K562 (cell line): ENCODE results near the gene SFT2D2. TPM values are rescaled to one million over a fixed set of nuclear protein-coding genes. Genes with fewer than 3 reads are reported as not detected.

ENCODE experiments used
- CUX1 ChIP-seq: fragments of 200-800 bp; sonication (Bioruptor generic); IDR thresholded peaks from 2 replicates; pipeline ENCODE4 v1.6.1; 2016; ENCODE audit warnings: missing genetic modification characterization, missing compliant biosample characterization
- ETV5 ChIP-seq: sonication (generic); formaldehyde crosslinking; IDR thresholded peaks from 2 replicates; pipeline ENCODE4 v1.4.0; 2020; ENCODE audit warnings: low read depth, mild to moderate bottlenecking, missing genetic modification reagents
- EZH2 ChIP-seq: IDR thresholded peaks from 2 replicates; pipeline ENCODE4 v1.6.1; 2012; ENCODE audit warnings: low read depth, mild to moderate bottlenecking, inconsistent platforms, low read length, borderline replicate concordance
- HDAC8 ChIP-seq: fragments of 450-650 bp; IDR thresholded peaks from 2 replicates; pipeline ENCODE4 v1.6.1; 2016; ENCODE audit warnings: mild to moderate bottlenecking, missing genetic modification characterization, moderate library complexity, missing compliant biosample characterization
- HMG20A ChIP-seq: fragments of 450-650 bp; formaldehyde crosslinking; conservative IDR thresholded peaks from 2 replicates; pipeline ENCODE4 v1.4.0; 2020; ENCODE audit warnings: mild to moderate bottlenecking, mixed read lengths
- KDM1A ChIP-seq, 2 experiments: fragments of 450-650 bp; IDR thresholded peaks; 2 replicates each; pipeline ENCODE4 v1.6.1; 2016; ENCODE audit warnings: mild to moderate bottlenecking in 2 of 2
- MAX ChIP-seq: sonication (generic); formaldehyde crosslinking; IDR thresholded peaks from 2 replicates; pipeline ENCODE4 v1.9.0; 2022; ENCODE audit warnings: mild to moderate bottlenecking, missing genetic modification reagents
- MBD2 ChIP-seq: sonication (generic); IDR thresholded peaks from 2 replicates; pipeline ENCODE4 v1.6.1; 2016; ENCODE audit warnings: low read depth, borderline replicate concordance
- MCM3 ChIP-seq: fragments of 450-650 bp; IDR thresholded peaks from 2 replicates; pipeline ENCODE4 v1.6.1; 2016
- NR1H2 ChIP-seq: sonication (generic); formaldehyde crosslinking; IDR thresholded peaks from 2 replicates; pipeline ENCODE4 v1.4.0; 2020; ENCODE audit warnings: mild to moderate bottlenecking, missing genetic modification reagents
- RBM14 ChIP-seq: fragments of 200-400 bp; formaldehyde crosslinking; IDR thresholded peaks from 2 replicates; pipeline ENCODE4 v1.6.1; 2018; ENCODE audit warnings: low read depth, mild to moderate bottlenecking, low read length, moderate library complexity, borderline replicate concordance; ENCODE audit not compliant: insufficient read depth
- RBM17 ChIP-seq: fragments of 200-400 bp; formaldehyde crosslinking; IDR thresholded peaks from 2 replicates; pipeline ENCODE4 v1.6.1; 2017; ENCODE audit warnings: low read depth, mild to moderate bottlenecking, low read length, borderline replicate concordance
- RBM25 ChIP-seq: fragments of 200-400 bp; formaldehyde crosslinking; IDR thresholded peaks from 2 replicates; pipeline ENCODE4 v1.6.1; 2018; ENCODE audit warnings: low read length, low read depth, moderate library complexity; ENCODE audit not compliant: severe bottlenecking
- SMC3 ChIP-seq: conservative IDR thresholded peaks from 2 replicates; pipeline ENCODE4 v1.6.1; 2011; ENCODE audit warnings: low read depth, low read length, improper control_type of control experiment; ENCODE audit not compliant: insufficient read depth
- SP1 ChIP-seq: sonication (generic); formaldehyde crosslinking; IDR thresholded peaks from 2 replicates; pipeline ENCODE4 v1.8.1; 2022; ENCODE audit warnings: mild to moderate bottlenecking, missing genetic modification reagents
- TAF7 ChIP-seq: fragments of 450-650 bp; IDR thresholded peaks from 2 replicates; pipeline ENCODE4 v1.6.1; 2016; ENCODE audit warnings: missing genetic modification characterization, missing compliant biosample characterization
- TOE1 ChIP-seq, 2 experiments: fragments of 450-650 bp in 1 of 2; sonication (generic) in 1 of 2; formaldehyde crosslinking in 1 of 2; IDR thresholded peaks; 2 replicates each; pipeline versions ENCODE4 v1.7.1 to v1.8.0; 2016 to 2022; ENCODE audit warnings: borderline replicate concordance in 2 of 2, mild to moderate bottlenecking in 2 of 2, antibody characterized with exemption in 1 of 2, inconsistent platforms in 1 of 2, low read depth in 1 of 2, missing genetic modification reagents in 1 of 2, moderate library complexity in 1 of 2
- ZBTB1 ChIP-seq: sonication (generic); formaldehyde crosslinking; IDR thresholded peaks from 2 replicates; pipeline ENCODE4 v1.8.1; 2023; ENCODE audit warnings: missing genetic modification reagents, low read depth, mild to moderate bottlenecking, borderline replicate concordance
- ZNF175 ChIP-seq: fragments of 200-800 bp; sonication (Bioruptor generic); IDR thresholded peaks from 2 replicates; pipeline ENCODE4 v1.6.1; 2016; ENCODE audit warnings: low read depth, mild to moderate bottlenecking, missing genetic modification characterization, missing compliant biosample characterization
- ZNF57 ChIP-seq: fragments of 450-650 bp; formaldehyde crosslinking; IDR thresholded peaks from 2 replicates; pipeline ENCODE4 v1.4.0; 2020; ENCODE audit warnings: mild to moderate bottlenecking, moderate library complexity
- ZNF655 ChIP-seq: fragments of 250-450 bp; sonication (Bioruptor Pico); IDR thresholded peaks from 2 replicates; pipeline ENCODE4 v1.5.0; 2021
- polyA plus RNA-seq, 8 experiments: library from polyadenylated mRNA; depleted of rRNA in 4 of 8; stranded (reverse) in 5 of 8; unstranded in 3 of 8; fragments of >200 nt; fragmentation: Nextera tagmentation in 2 of 8; fragmentation: Illumina TruSeq in 1 of 8; extraction: Ambion mirVana in 2 of 8; extraction: Trizol in 1 of 8; gene quantifications; 2 replicates each; pipeline versions ENCODE4 v1.2.1 to v1.2.3, GENCODE V29; 2011 to 2014; ENCODE audit warnings: inconsistent platforms in 1 of 8, missing spikeins in 1 of 8
- total RNA-seq, 7 experiments: library from RNA; depleted of rRNA in 6 of 7; stranded (reverse); fragments of >200 nt in 6 of 7; fragmentation: Illumina TruSeq in 2 of 7; extraction: Trizol in 2 of 7; gene quantifications; 2 replicates each; pipeline versions ENCODE4 v1.2.1 to v1.2.3, GENCODE V29; 2011 to 2021; ENCODE audit warnings: low replicate concordance in 1 of 7

The SFT2D2 gene
- total and polyA plus RNA-seq, 9 of the 15 experiments (the other 6 are each of a cell fraction or from before 2014, with no cell fraction given) = 3.4 to 50.1 (median 21.6) TPM

- TF ChIP-seq SMC3 (no peak), TOE1 (IDR thresholded peaks at IDR 0.05; ENCODE audit: borderline replicate concordance) (peak; percentile 72; the same call in 1 of the 2 replicates), TOE1 (CRISPR knock-in tag; IDR thresholded peaks at IDR 0.05; ENCODE audit: borderline replicate concordance, low read depth) (peak; percentile 94; the same call in 1 of the 2 replicates), ETV5 (no peak), CUX1 (peak; percentile 87), ZNF655 (CRISPR knock-in tag) (no peak), HDAC8 (peak; percentile 98), KDM1A (IDR thresholded peaks at IDR 0.05) (no peak), NR1H2 (CRISPR knock-in tag) (peak; percentile 79; the same call in 1 of the 2 replicates), EZH2 (no peak), MAX (CRISPR knock-in tag) (peak; percentile 98), ZNF57 (CRISPR knock-in tag) (peak; percentile 37; the same call in 1 of the 2 replicates), RBM17 (no peak), RBM25 (no peak), ZBTB1 (CRISPR knock-in tag) (0 out of 2 replicates have a peak, but pooled peaks have one; percentile 74), HMG20A (no peak), MBD2 (peak; percentile 41; the same call in 1 of the 2 replicates), RBM14 (no peak), SP1 (peak; percentile 60), MCM3 (no peak), TAF7 (tag) (peak; percentile 29; the same call in 1 of the 2 replicates), ZNF175 (CRISPR knock-in tag) (peak; percentile 95)
Observed at GRCh38 chr1:168225476-168226190, at the start of gene SFT2D2 (continued).
